ACC112 (cell line): ENCODE results near the gene DENND5B.

Experiments used
- H2AFZ ChIP-seq: fragments of 200-600 bp; sonication (generic); one replicate; pipeline ENCODE4 v1.6.0; 2017; ENCODE audit warnings: antibody characterized with exemption, low read length; ENCODE audit not compliant: unreplicated experiment
- H3K27ac ChIP-seq: fragments of 200-600 bp; sonication (generic); 2 replicates; pipeline ENCODE4 v1.5.1; 2014; ENCODE audit warnings: low read depth, mild to moderate bottlenecking, antibody characterized with exemption, low read length, moderate library complexity
- H3K27me3 ChIP-seq: fragments of 200-600 bp; sonication (generic); 2 replicates; pipeline ENCODE4 v1.6.1; 2014; ENCODE audit warnings: mild to moderate bottlenecking, antibody characterized with exemption, low read length, moderate library complexity, mixed read lengths; ENCODE audit not compliant: insufficient read depth
- H3K36me3 ChIP-seq: fragments of 200-600 bp; sonication (generic); 2 replicates; pipeline ENCODE4 v1.6.1; 2016; ENCODE audit warnings: mild to moderate bottlenecking, antibody characterized with exemption, low read length, moderate library complexity, mixed read lengths; ENCODE audit not compliant: insufficient read depth
- H3K4me1 ChIP-seq: fragments of 200-600 bp; sonication (generic); one replicate; pipeline ENCODE4 v1.6.1; 2016; ENCODE audit warnings: low read length, mixed read lengths; ENCODE audit not compliant: insufficient read depth, unreplicated experiment, control insufficient read depth
- H3K4me3 ChIP-seq: fragments of 200-600 bp; sonication (generic); 2 replicates; pipeline ENCODE4 v1.5.1; 2014; ENCODE audit warnings: mild to moderate bottlenecking, low read depth, low read length
- H3K79me2 ChIP-seq: fragments of 200-600 bp; sonication (generic); one replicate; pipeline ENCODE4 v1.6.0; 2016; ENCODE audit warnings: low read length; ENCODE audit not compliant: control insufficient read depth, unreplicated experiment, insufficient read depth

DENND5B gene

DNA sequence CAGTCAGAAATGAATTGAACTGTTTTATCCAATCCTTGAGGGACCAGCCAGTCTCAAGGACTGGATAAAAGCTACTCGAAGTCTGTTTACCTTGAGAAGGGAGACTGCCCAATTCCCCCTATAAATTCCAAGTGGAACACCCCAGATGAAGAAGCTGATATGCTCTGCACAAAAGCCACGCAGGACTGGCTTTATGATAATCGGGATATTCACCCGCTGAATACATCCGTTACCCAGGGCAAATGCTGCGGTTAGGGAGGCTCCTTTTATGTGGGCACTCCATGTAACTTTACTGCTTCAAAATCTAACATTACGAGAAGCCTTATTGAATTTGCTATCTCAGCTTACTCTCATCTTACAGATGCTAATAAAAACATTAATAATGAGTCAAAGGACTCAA, 119.1 kb downstream of the DENND5B start:
- no peak overlapping the region for H3K27ac ChIP-seq
- H3K36me3 ChIP-seq, result no peaks in the 10 kb centered on the region
- H3K4me3 ChIP-seq, result no peak overlapping the region

DNA sequence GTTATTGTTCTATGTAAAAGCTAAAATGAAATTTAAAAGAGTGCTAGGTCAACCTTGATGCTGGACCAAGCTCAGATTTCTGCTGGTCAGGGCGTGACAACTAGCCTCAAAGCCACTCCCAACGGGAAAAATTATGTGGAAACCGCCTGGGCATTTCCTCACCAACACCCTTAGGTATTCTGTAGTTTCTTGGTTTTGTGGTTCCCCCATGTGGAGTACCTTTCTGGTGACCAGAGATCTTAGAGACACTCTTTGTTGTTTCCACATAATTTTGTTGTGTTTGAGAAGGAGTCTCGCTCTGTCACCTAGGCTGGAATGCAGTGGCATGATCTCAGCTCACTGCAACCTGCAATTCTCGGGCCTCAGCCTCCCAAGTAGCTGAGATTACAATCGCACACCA, 119.9 kb downstream of the DENND5B start:
- H3K27ac ChIP-seq, result no peak overlapping the region
- no peaks in the 10 kb centered on the region for H3K79me2 ChIP-seq
- H2AFZ ChIP-seq, result no peak overlapping the region
- no peaks in the 10 kb centered on the region for H3K4me1 ChIP-seq
- H3K36me3 ChIP-seq, result no peaks in the 10 kb centered on the region
- no peaks in the 10 kb centered on the region for H3K27me3 ChIP-seq
- H3K4me3 ChIP-seq, result no peak overlapping the region

More for the DNA sequence above, 119.1 kb downstream of the DENND5B start:
- Histone ChIP-seq H2AFZ (no peak overlapping the region), H3K27me3 (no peaks in the 10 kb centered on the region), H3K79me2 (no peaks in the 10 kb centered on the region), H3K4me1 (no peaks in the 10 kb centered on the region)

- H3K27ac ChIP-seq, result no peak overlapping the region
- H3K27me3 ChIP-seq, result no peaks in the 10 kb centered on the region
- no peaks in the 10 kb centered on the region for H3K36me3 ChIP-seq
- H3K79me2 ChIP-seq, result no peaks in the 10 kb centered on the region
- H3K4me1 ChIP-seq, result no peaks in the 10 kb centered on the region
- H3K4me3 ChIP-seq, result no peak overlapping the region
- H2AFZ ChIP-seq, result no peak overlapping the region
Observed at GRCh38 chr12:31470459-31470858, 120.5 kb downstream of the DENND5B start.

GRCh38 chr12:31466768-31467167, 124.2 kb downstream of the DENND5B start:
- H3K27ac ChIP-seq, result no peak overlapping the region

GRCh38 chr12:31465002-31465401, 125.9 kb downstream of the DENND5B start:
- Histone ChIP-seq H3K27me3 (no peaks in the 10 kb centered on the region), H2AFZ (no peak overlapping the region), H3K79me2 (no peaks in the 10 kb centered on the region), H3K4me1 (no peaks in the 10 kb centered on the region), H3K4me3 (no peak overlapping the region), H3K27ac (no peak overlapping the region), H3K36me3 (no peaks in the 10 kb centered on the region)

More at GRCh38 chr12:31466768-31467167, 124.2 kb downstream of the DENND5B start:
- no peaks in the 10 kb centered on the region for H3K79me2 ChIP-seq
- no peaks in the 10 kb centered on the region for H3K36me3 ChIP-seq
- H3K4me1 ChIP-seq, result no peaks in the 10 kb centered on the region
- H3K27me3 ChIP-seq, result no peaks in the 10 kb centered on the region
- no peak overlapping the region for H3K4me3 ChIP-seq
- H2AFZ ChIP-seq, result no peak overlapping the region

DNA sequence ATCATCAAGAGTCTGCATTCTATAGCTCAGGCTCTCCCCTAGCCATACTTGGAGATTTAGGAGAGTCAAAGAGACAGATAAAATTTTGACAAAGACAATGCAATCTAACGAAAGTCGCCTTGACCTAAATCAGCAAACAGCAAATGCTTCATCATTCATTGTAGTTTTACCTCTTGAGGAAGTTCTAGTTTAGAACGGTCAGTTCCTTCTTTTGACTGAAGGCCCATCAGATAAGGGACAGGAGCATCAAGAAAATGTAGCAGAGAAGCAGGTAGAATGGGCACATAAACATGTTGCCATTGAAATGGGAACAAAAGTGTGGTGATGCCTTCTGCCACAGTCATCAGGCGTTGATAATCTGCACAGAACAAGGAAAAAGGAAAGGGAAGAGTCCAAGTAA, 130.9 kb downstream of the DENND5B start:
- H2AFZ ChIP-seq, result no peak overlapping the region
- no peak overlapping the region for H3K27ac ChIP-seq

GRCh38 chr12:31456562-31456961, 134.4 kb downstream of the DENND5B start:
- no peak overlapping the region for H2AFZ ChIP-seq

More for the DNA sequence above, 130.9 kb downstream of the DENND5B start:
- Histone ChIP-seq H3K79me2 (no peaks in the 10 kb centered on the region), H3K4me1 (no peaks in the 10 kb centered on the region), H3K36me3 (no peaks in the 10 kb centered on the region), H3K27me3 (no peaks in the 10 kb centered on the region), H3K4me3 (no peak overlapping the region)

GRCh38 chr12:31444736-31445135, 146.2 kb downstream of the DENND5B start:
- Histone ChIP-seq H3K27ac (no peak overlapping the region), H3K27me3 (no peaks in the 10 kb centered on the region), H3K4me3 (no peak overlapping the region), H3K79me2 (no peaks in the 10 kb centered on the region), H3K36me3 (no peaks in the 10 kb centered on the region), H3K4me1 (no peaks in the 10 kb centered on the region), H2AFZ (no peak overlapping the region)

More at GRCh38 chr12:31456562-31456961, 134.4 kb downstream of the DENND5B start:
- H3K27me3 ChIP-seq, result no peaks in the 10 kb centered on the region
- no peaks in the 10 kb centered on the region for H3K36me3 ChIP-seq
- no peaks in the 10 kb centered on the region for H3K4me1 ChIP-seq
- H3K79me2 ChIP-seq, result no peaks in the 10 kb centered on the region
- no peak overlapping the region for H3K4me3 ChIP-seq
- H3K27ac ChIP-seq, result no peak overlapping the region

DNA sequence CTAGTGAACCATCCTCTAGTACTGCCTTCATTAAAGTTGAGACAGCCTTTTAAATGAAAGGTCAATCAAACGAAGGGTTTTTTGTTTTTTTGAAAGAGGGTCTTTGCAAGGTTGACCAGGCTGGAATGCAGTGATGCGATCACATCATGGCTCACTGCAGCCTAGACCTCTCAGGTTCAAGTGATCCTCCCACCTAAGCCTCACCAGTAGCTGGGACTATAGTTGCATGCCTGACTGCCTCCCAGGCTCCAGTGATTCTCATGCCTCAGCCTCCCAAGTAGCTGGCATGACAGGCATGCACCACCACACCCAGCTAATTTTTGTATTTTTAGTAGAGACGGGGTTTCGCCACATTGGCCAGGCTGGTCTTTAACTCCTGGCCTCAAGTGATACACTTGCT, 150.3 kb downstream of the DENND5B start:
- Histone ChIP-seq H3K4me3 (no peak overlapping the region), H3K27ac (no peak overlapping the region), H2AFZ (no peak overlapping the region), H3K27me3 (no peaks in the 10 kb centered on the region), H3K79me2 (no peaks in the 10 kb centered on the region), H3K36me3 (no peaks in the 10 kb centered on the region), H3K4me1 (no peaks in the 10 kb centered on the region)

DNA sequence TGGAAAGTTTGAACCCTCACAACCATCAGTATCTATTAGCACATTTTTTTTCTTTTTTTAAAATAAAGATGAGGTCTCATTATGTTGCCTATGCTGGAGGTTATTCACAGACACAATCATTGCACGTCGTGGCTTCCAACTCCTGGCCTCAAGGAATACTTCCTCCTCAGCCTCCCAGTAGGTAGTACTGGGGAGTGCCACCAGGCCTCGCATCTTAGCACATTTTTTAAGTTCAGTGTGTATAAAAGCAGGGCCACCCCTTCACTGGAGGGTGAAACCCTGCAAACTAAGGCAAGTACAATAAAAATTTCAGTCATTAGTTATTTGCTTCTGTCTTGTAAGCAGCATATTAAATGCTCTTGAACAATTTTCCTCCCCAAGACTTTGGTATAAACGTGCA, 150.8 kb downstream of the DENND5B start:
- Histone ChIP-seq H3K36me3 (no peaks in the 10 kb centered on the region), H3K27me3 (no peaks in the 10 kb centered on the region), H3K4me1 (no peaks in the 10 kb centered on the region), H3K27ac (no peak overlapping the region), H3K79me2 (no peaks in the 10 kb centered on the region), H3K4me3 (no peak overlapping the region), H2AFZ (no peak overlapping the region)

DNA sequence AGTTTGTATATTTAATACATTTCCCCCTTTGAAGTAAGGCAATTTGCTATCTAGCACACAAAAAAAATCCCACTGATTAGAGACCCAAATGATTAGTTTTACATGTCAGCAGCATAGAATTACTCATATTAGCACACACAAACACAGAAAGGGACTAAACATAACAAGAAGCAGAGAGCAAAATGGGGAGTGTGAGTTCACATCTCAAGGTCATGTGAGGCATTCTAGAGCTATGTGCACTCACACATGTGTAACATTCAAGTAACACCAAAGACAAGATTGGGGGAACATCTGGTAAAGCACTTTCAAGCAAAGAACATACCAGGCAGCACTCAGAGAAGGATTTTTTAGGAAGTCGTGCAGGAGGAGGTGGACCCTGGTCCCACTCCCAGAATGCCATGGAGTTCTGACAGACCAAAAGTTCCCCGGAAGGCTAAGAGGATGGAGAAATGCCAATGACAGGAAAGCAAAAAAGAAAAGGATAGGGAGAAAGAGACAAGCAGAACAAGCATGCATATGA, 159.2 kb downstream of the DENND5B start:
- H3K4me1 ChIP-seq, result no peaks in the 10 kb centered on the region
- no peaks in the 10 kb centered on the region for H3K36me3 ChIP-seq
- no peak overlapping the region for H2AFZ ChIP-seq
- no peak overlapping the region for H3K4me3 ChIP-seq
- no peak overlapping the region for H3K27ac ChIP-seq
- H3K79me2 ChIP-seq, result no peaks in the 10 kb centered on the region
- H3K27me3 ChIP-seq, result no peaks in the 10 kb centered on the region
